PC-9 (cell line): Measurements from ENCODE around the gene VWC2. TPM values are rescaled to one million over a fixed set of nuclear protein-coding genes. Genes with fewer than 3 reads are reported as not detected.

ENCODE experiments used
- Bru-seq: library from RNA; stranded (reverse); fragments of 400-500 nt; gene quantifications from one replicate; lab custom pipeline; 2021; lab: Mats Ljungman, UMichigan
- BruChase-seq, 2 experiments: library from RNA; stranded (reverse); fragments of 400-500 nt; gene quantifications; one replicate each; lab custom pipeline; 2021; lab: Mats Ljungman, UMichigan
- BruUV-seq: library from RNA; stranded (reverse); fragments of 400-500 nt; replicated peaks from 2 replicates; lab custom pipeline; 2021; lab: Mats Ljungman, UMichigan
- CTCF ChIA-PET: fragments of 300-600 bp; sonication (Branson Sonifier 250); formaldehyde crosslinking; loops from one replicate; lab custom pipeline; 2022; ENCODE audit warnings: antibody characterized with exemption; lab: Charles Lee
- POLR2A ChIA-PET: fragments of 300-600 bp; sonication (Branson Sonifier 250); formaldehyde crosslinking; loops from one replicate; lab custom pipeline; 2022; ENCODE audit warnings: antibody characterized with exemption; ENCODE audit not compliant: unreplicated experiment; lab: Charles Lee
- DNase-seq, 2 experiments: peaks; one replicate each; pipeline versions ENCODE4 v3.0.0 to v3.0.0-alpha.2; 2015 to 2022; ENCODE audit warnings: mixed read lengths in 1 of 2
- H2AFZ ChIP-seq: fragments of 200-600 bp; sonication (generic); 2 replicates; pipeline ENCODE4 v1.8.1; 2017; ENCODE audit warnings: antibody characterized with exemption
- H3F3A ChIP-seq: fragments of 200-600 bp; sonication (generic); 2 replicates; pipeline ENCODE4 v1.8.1; 2017; ENCODE audit warnings: antibody characterized with exemption, mild to moderate bottlenecking, low read depth; ENCODE audit not compliant: insufficient read depth
- H3K27ac ChIP-seq: fragments of 200-600 bp; sonication (generic); 2 replicates; pipeline ENCODE4 v1.6.1; 2016; ENCODE audit warnings: mixed run types
- H3K27me3 ChIP-seq: fragments of 200-600 bp; sonication (generic); 2 replicates; pipeline ENCODE4 v1.6.1; 2016; ENCODE audit warnings: low read depth, mixed run types; ENCODE audit not compliant: insufficient read depth
- H3K36me3 ChIP-seq: fragments of 200-600 bp; sonication (generic); 2 replicates; pipeline ENCODE4 v1.6.1; 2016; ENCODE audit warnings: low read depth, mixed run types
- H3K4me1 ChIP-seq: fragments of 200-600 bp; sonication (generic); replicated peaks from 2 replicates; pipeline ENCODE4 v1.6.1; 2016; ENCODE audit warnings: mixed run types; ENCODE audit not compliant: insufficient read depth
- H3K4me2 ChIP-seq: fragments of 200-600 bp; sonication (generic); 2 replicates; pipeline ENCODE4 v1.6.1; 2017; ENCODE audit warnings: mixed run types
- H3K4me3 ChIP-seq: fragments of 200-600 bp; sonication (generic); 2 replicates; pipeline ENCODE4 v1.6.1; 2016; ENCODE audit warnings: mixed run types
- H3K79me2 ChIP-seq: fragments of 200-600 bp; sonication (generic); 2 replicates; pipeline ENCODE4 v1.6.1; 2017; ENCODE audit warnings: low read depth, mixed run types
- H3K9me2 ChIP-seq: fragments of 200-600 bp; sonication (generic); 2 replicates; pipeline ENCODE4 v1.8.1; 2017; ENCODE audit warnings: mild to moderate bottlenecking; ENCODE audit not compliant: insufficient read depth
- H3K9me3 ChIP-seq: fragments of 200-600 bp; sonication (generic); 2 replicates; pipeline ENCODE4 v1.8.1; 2016; ENCODE audit warnings: low read depth; ENCODE audit not compliant: insufficient read depth
- H4K20me1 ChIP-seq: fragments of 200-600 bp; sonication (generic); 2 replicates; pipeline ENCODE4 v1.8.1; 2017; ENCODE audit not compliant: insufficient read depth
- EZH2 ChIP-seq: fragments of 200-600 bp; sonication (generic); IDR thresholded peaks from 2 replicates; pipeline ENCODE4 v1.8.0; 2017; ENCODE audit warnings: antibody characterized with exemption, low read depth
- intact Hi-C: fragments of 100-400 bp; cut with micrococcal nuclease; formaldehyde crosslinking; loops from one replicate; pipeline ENCODE4 v1.10.0; 2022; ENCODE audit not compliant: unreplicated experiment
- long read RNA-seq: library from polyadenylated mRNA; stranded (forward); transcript quantifications from one replicate; pipeline ENCODE4 v2.0.0, GENCODE V29; 2022
- total RNA-seq: library from RNA; stranded (reverse); gene quantifications from 2 replicates; pipeline ENCODE4 v1.2.3, GENCODE V29; 2021
- TF ChIP-seq, protein P1 (sequence below): fragments of 200-600 bp; sonication (generic); conservative IDR thresholded peaks from 2 replicates; pipeline ENCODE4 v1.6.1; 2017; ENCODE audit warnings: mixed run types, antibody characterized with exemption, mild to moderate bottlenecking, moderate library complexity

VWC2 gene
- not detected in 2 replicates for total RNA-seq
- not detected for Bru-seq, nascent RNA
- not detected for BruChase-seq, experiment 1, labeled RNA remaining after a 2-hour chase
- BruChase-seq, experiment 2, labeled RNA remaining after a 6-hour chase: not detected
- long read RNA-seq: 0 reads

DNA sequence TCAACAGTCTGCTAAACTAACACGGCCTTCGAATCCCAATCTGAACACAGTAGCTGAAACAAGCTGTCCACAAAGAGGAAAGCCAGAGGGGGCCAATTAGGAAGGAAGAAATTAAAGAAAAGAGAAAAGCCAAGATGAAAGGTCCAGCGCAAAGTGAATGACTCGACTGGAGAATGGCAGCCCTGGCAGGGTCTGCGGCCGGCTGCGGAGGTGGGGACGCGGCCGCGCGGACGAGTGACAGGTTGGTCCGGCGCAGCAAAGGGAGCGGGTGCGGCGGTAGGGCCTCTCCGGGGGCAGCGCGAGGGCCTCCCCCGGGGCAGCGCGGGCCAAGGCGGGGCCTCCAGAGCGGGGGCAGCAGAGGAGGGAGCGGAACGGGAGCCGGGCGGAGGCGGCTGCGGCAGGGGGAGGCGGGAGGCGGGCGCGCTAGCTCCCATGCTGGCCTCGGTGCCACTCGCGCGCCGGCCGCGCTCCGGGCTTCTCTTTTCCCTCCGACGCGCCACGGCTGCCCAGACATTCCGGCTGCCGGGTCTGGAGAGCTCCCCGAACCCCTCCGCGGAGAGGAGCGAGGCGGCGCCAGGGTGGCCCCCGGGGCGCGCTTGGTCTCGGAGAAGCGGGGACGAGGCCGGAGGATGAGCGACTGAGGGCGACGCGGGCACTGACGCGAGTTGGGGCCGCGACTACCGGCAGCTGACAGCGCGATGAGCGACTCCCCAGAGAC lies at the start of gene VWC2:
VWC2 (plus strand) TSS at position 421 of the 718 bp plus-strand sequence. CDS start 1,798 bp downstream, outside the sequence.
- H3K4me2 ChIP-seq: no peak within 1 kb of the TSS
- no peak for DNase-seq
- no peak within 1 kb of the TSS for H2AFZ ChIP-seq
- H3F3A ChIP-seq: no peaks in the 10 kb centered on the region
- H4K20me1 ChIP-seq: no peaks in the 10 kb centered on the region
- H3K4me1 ChIP-seq: no peaks in the 10 kb centered on the region
- H3K27me3 ChIP-seq: no peaks in the 10 kb centered on the region; the same call in none of the 2 replicates
- no peak within 1 kb of the TSS for H3K27ac ChIP-seq
- no peaks in the 10 kb centered on the region for H3K9me3 ChIP-seq
- intact Hi-C loops: no loop called here
- ChIA-PET CTCF (no interaction called here), POLR2A (no interaction called here)
- TF ChIP-seq EZH2: no peak
- TF ChIP-seq, protein P1, sequence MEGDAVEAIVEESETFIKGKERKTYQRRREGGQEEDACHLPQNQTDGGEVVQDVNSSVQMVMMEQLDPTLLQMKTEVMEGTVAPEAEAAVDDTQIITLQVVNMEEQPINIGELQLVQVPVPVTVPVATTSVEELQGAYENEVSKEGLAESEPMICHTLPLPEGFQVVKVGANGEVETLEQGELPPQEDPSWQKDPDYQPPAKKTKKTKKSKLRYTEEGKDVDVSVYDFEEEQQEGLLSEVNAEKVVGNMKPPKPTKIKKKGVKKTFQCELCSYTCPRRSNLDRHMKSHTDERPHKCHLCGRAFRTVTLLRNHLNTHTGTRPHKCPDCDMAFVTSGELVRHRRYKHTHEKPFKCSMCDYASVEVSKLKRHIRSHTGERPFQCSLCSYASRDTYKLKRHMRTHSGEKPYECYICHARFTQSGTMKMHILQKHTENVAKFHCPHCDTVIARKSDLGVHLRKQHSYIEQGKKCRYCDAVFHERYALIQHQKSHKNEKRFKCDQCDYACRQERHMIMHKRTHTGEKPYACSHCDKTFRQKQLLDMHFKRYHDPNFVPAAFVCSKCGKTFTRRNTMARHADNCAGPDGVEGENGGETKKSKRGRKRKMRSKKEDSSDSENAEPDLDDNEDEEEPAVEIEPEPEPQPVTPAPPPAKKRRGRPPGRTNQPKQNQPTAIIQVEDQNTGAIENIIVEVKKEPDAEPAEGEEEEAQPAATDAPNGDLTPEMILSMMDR: no peak
- no TSS peak for BruUV-seq
- H3K4me3 ChIP-seq: no peak within 1 kb of the TSS
- H3K36me3 ChIP-seq: no peaks in the 10 kb centered on the region
- H3K79me2 ChIP-seq: no peaks in the 10 kb centered on the region
- no peaks in the 10 kb centered on the region; the same call in 1 of the 2 replicates for H3K9me2 ChIP-seq

GRCh38 chr7:49724071-49724470 lies 49.4 kb upstream of the VWC2 start:
- H3K9me3 ChIP-seq: no peaks in the 10 kb centered on the region; the same call in 1 of the 2 replicates
- CTCF ChIA-PET: no interaction called here
- no peak overlapping the region for H3K4me2 ChIP-seq
- no peaks in the 10 kb centered on the region for H3K79me2 ChIP-seq
- H4K20me1 ChIP-seq: no peaks in the 10 kb centered on the region
- no peaks in the 10 kb centered on the region for H3F3A ChIP-seq
- no peak overlapping the region for H2AFZ ChIP-seq
- no peaks in the 10 kb centered on the region for H3K4me1 ChIP-seq
- H3K27me3 ChIP-seq: no peaks in the 10 kb centered on the region
- H3K4me3 ChIP-seq: no peak overlapping the region
- POLR2A ChIA-PET: no interaction called here
- no peaks in the 10 kb centered on the region for H3K9me2 ChIP-seq
- intact Hi-C loops: no loop called here
- no peaks in the 10 kb centered on the region for H3K36me3 ChIP-seq
- TF ChIP-seq EZH2: no peak
- TF ChIP-seq, protein P1: no peak
- BruUV-seq: no TSS peak
- no peak overlapping the region for H3K27ac ChIP-seq
- DNase-seq: no peak

GRCh38 chr7:49731836-49732235 lies 41.6 kb upstream of the VWC2 start:
- CTCF ChIA-PET: no interaction called here
- no peak overlapping the region for H3K4me2 ChIP-seq
- no peaks in the 10 kb centered on the region for H3K27me3 ChIP-seq
- H3K9me2 ChIP-seq: no peaks in the 10 kb centered on the region
- no peak overlapping the region for H2AFZ ChIP-seq
- no peaks in the 10 kb centered on the region for H3K36me3 ChIP-seq
- no peaks in the 10 kb centered on the region for H3F3A ChIP-seq
- intact Hi-C loops: no loop called here
- POLR2A ChIA-PET: no interaction called here
- H3K9me3 ChIP-seq: no peaks in the 10 kb centered on the region
- H3K79me2 ChIP-seq: no peaks in the 10 kb centered on the region
- TF ChIP-seq EZH2: no peak
- TF ChIP-seq, protein P1: no peak
- H3K27ac ChIP-seq: no peak overlapping the region
- no peaks in the 10 kb centered on the region for H3K4me1 ChIP-seq
- no peak for DNase-seq
- BruUV-seq: no TSS peak
- no peak overlapping the region for H3K4me3 ChIP-seq
- H4K20me1 ChIP-seq: no peaks in the 10 kb centered on the region
